Stomach (tissue), 4 donors: ENCODE data around the gene XYLT1.
"Not testable (repeated sequence)": the region's sequence is repeated elsewhere in the genome, so short reads cannot be mapped to it uniquely, and the experiment has no call there.

Source experiments
- CTCF ChIP-seq, 7 experiments: fragments of 450-650 bp in 4 of 7; fragments of 200-600 bp in 3 of 7; sonication (generic) in 3 of 7; IDR thresholded peaks; one replicate each; pipeline ENCODE4 v1.5.1; 2016 to 2019; ENCODE audit warnings: antibody characterized with exemption in 7 of 7, control low read depth in 2 of 7, mild to moderate bottlenecking in 1 of 7
- POLR2A ChIP-seq, 4 donors: fragments of 450-650 bp; IDR thresholded peaks; one replicate each; pipeline ENCODE4 v1.6.1; 2016; ENCODE audit warnings: antibody characterized with exemption in 4 of 4, control low read depth in 2 of 4, mild to moderate bottlenecking in 1 of 4, moderate library complexity in 1 of 4
- POLR2AphosphoS5 ChIP-seq, 3 donors: sonication (generic); formaldehyde crosslinking; IDR thresholded peaks; one replicate each; pipeline ENCODE4 v1.6.1; 2016; ENCODE audit warnings: antibody characterized with exemption in 3 of 3

DNA sequence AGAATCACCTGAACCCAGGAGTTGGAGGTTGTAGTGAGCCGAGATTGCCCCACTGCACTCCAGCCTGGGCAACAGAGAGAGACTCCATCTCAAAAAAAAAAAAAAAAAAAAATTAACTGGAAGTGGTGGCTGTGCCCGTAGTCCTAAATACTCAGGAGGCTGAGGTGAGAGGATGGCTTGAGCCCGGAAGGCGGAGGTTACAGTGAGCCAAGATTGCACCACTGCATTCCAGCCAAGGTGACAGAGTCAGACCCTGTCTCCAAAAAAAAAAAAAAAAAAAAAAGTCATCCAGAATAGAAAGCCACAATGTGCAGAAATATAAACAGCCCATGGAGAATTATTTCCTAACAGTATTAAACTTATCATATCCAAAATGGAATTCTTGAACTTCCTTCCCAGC is 11.6 kb upstream of the XYLT1 start:
- TF ChIP-seq CTCF, POLR2AphosphoS5, POLR2A (IDR thresholded peaks at IDR 0.05): not testable (repeated sequence)
